OCI-LY1 (cell line): ENCODE measurements around the gene COA8.

Experiments used
- H2AFZ ChIP-seq: fragments of 200-600 bp; sonication (generic), shearing (Covaris generic); 2 replicates; pipeline ENCODE4 v1.6.0; 2014; ENCODE audit warnings: antibody characterized with exemption, mild to moderate bottlenecking, low read length
- H3F3A ChIP-seq: fragments of 200-600 bp; sonication (generic), shearing (Covaris generic); 2 replicates; pipeline ENCODE4 v1.6.0; 2014; ENCODE audit warnings: mild to moderate bottlenecking, antibody characterized with exemption, low read length, moderate library complexity; ENCODE audit not compliant: insufficient read depth
- H3K27ac ChIP-seq: fragments of 200-600 bp; sonication (generic); 2 replicates; pipeline ENCODE4 v1.5.1; 2014; ENCODE audit warnings: low read length, mixed run types, mild to moderate bottlenecking, low read depth; ENCODE audit not compliant: poor library complexity, severe bottlenecking
- H3K27me3 ChIP-seq: fragments of 200-600 bp; sonication (generic); 2 replicates; pipeline ENCODE4 v1.6.0; 2014; ENCODE audit warnings: antibody characterized with exemption, mild to moderate bottlenecking, low read length, moderate library complexity; ENCODE audit not compliant: insufficient read depth
- H3K36me3 ChIP-seq: fragments of 200-600 bp; sonication (generic); 2 replicates; pipeline ENCODE4 v1.6.1; 2014; ENCODE audit warnings: mild to moderate bottlenecking, antibody characterized with exemption, low read length, moderate library complexity, mixed read lengths; ENCODE audit not compliant: insufficient read depth
- H3K4me1 ChIP-seq: fragments of 200-600 bp; sonication (generic); 2 replicates; pipeline ENCODE4 v1.5.1; 2014; ENCODE audit warnings: mild to moderate bottlenecking, low read length, moderate library complexity; ENCODE audit not compliant: insufficient read depth, severe bottlenecking
- H3K4me2 ChIP-seq: fragments of 200-600 bp; sonication (generic), shearing (Covaris generic); 2 replicates; pipeline ENCODE4 v1.6.1; 2014; ENCODE audit warnings: low read length
- H3K4me3 ChIP-seq: fragments of 200-600 bp; sonication (generic); 2 replicates; pipeline ENCODE4 v1.5.1; 2014; ENCODE audit warnings: low read length, low read depth, mild to moderate bottlenecking, mixed read lengths; ENCODE audit not compliant: poor library complexity, severe bottlenecking
- H3K79me2 ChIP-seq: fragments of 200-600 bp; shearing (Covaris generic); 2 replicates; pipeline ENCODE4 v1.6.1; 2016; ENCODE audit warnings: mixed run types, low read length, mixed read lengths; ENCODE audit not compliant: insufficient read depth
- H3K9ac ChIP-seq: fragments of 200-600 bp; sonication (generic), shearing (Covaris generic); 2 replicates; pipeline ENCODE4 v1.6.1; 2014; ENCODE audit warnings: mild to moderate bottlenecking, low read length, mixed read lengths
- H3K9me2 ChIP-seq: fragments of 200-600 bp; sonication (generic), shearing (Covaris generic); 2 replicates; pipeline ENCODE4 v1.6.1; 2014; ENCODE audit warnings: low read depth, mild to moderate bottlenecking, low read length, mixed read lengths
- H3K9me3 ChIP-seq: fragments of 200-600 bp; shearing (Covaris generic); 2 replicates; pipeline ENCODE4 v1.6.1; 2014; ENCODE audit warnings: low read length, mixed read lengths
- H4K20me1 ChIP-seq: fragments of 200-600 bp; sonication (generic), shearing (Covaris generic); 2 replicates; pipeline ENCODE4 v1.6.0; 2016; ENCODE audit warnings: mild to moderate bottlenecking, low read length; ENCODE audit not compliant: insufficient read depth
- EZH2 ChIP-seq: fragments of 200-600 bp; sonication (generic), shearing (Covaris generic); IDR thresholded peaks from 2 replicates; pipeline ENCODE4 v1.8.0; 2017; ENCODE audit warnings: borderline replicate concordance, mixed run types, mild to moderate bottlenecking, antibody characterized with exemption, low read length, moderate library complexity, mixed read lengths
- TF ChIP-seq, protein P1 (sequence below): fragments of 200-600 bp; sonication (generic), shearing (Covaris generic); IDR thresholded peaks from 2 replicates; pipeline ENCODE4 v1.5.1; 2017; ENCODE audit warnings: mild to moderate bottlenecking, antibody characterized with exemption, low read length, moderate library complexity, mixed read lengths

Gene COA8

DNA sequence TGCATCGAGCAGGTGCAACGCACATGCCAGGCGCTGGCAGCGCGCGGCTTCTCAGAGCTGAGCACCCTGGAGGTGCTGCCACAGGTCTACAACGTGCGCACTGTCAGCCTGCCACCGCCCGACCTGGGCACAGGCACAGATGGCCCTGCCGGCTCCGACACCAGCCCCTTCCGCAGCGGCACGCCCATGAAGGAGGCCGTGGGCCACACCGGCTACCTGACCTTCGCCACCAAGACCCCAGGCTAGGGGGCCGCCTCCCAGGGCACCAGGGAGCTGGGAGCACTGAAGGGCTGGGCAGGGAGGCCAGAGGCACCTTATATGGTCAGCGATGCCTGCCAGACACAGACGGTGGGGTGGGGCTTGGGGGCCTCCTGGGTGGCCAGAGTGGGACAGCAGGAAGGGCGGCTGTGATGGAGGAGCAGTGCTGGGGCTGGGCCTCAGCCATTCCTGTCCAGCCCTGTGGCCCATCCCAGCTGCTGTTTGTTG is 28.1 kb upstream of the COA8 start:
- no peaks in the 10 kb centered on the region for H3F3A ChIP-seq

DNA sequence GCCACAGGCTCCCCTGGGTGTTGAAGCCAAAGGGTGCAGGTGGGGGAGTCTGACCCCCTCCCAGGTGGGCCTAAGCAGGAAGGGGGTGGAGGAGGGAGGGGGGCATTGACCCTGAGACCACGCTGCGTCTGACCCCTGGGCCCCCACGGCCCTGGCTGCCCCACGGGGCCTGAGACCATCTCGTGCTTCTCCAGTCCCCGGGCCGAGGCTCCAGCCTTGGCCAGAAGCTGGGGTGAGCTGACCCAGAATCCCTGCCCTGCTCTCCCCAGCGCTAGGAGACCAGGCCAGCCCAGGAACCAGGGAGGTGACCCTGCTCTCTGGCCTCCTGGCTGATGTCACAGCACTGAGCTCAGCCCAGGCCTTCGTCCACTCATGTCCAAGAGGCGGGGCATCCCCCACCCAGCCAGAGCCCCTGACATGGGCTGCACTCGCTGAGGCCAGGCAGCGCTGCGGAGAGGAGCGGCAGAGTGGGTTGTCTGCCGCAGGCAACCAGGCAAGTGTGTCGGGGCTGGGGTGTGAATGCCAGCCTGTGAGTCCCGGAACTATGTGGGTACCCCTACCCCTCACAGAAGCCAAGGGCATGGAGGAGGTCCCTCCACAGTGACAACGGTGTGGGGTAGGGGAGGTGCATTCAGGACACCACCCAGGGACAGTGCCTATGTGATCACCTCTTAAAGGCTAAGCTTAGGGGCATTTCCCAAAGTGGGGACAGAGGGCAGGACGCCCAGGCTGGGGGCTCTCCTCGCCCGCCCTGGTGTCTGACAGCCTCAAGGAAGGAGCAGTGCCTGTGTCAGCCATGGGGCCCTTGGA is 27.5 kb upstream of the COA8 start:
- TF ChIP-seq, protein P1, sequence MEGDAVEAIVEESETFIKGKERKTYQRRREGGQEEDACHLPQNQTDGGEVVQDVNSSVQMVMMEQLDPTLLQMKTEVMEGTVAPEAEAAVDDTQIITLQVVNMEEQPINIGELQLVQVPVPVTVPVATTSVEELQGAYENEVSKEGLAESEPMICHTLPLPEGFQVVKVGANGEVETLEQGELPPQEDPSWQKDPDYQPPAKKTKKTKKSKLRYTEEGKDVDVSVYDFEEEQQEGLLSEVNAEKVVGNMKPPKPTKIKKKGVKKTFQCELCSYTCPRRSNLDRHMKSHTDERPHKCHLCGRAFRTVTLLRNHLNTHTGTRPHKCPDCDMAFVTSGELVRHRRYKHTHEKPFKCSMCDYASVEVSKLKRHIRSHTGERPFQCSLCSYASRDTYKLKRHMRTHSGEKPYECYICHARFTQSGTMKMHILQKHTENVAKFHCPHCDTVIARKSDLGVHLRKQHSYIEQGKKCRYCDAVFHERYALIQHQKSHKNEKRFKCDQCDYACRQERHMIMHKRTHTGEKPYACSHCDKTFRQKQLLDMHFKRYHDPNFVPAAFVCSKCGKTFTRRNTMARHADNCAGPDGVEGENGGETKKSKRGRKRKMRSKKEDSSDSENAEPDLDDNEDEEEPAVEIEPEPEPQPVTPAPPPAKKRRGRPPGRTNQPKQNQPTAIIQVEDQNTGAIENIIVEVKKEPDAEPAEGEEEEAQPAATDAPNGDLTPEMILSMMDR, result no peak
- Histone ChIP-seq H3F3A (no peaks in the 10 kb centered on the region), H3K9ac (no peak overlapping the region), H3K9me2 (no peaks in the 10 kb centered on the region), H3K79me2 (peaks cover 2% of the 10 kb centered on the region; the same call in 1 of the 2 replicates), H3K36me3 (peaks cover 26% of the 10 kb centered on the region; the same call in 1 of the 2 replicates), H3K27me3 (0 out of 2 replicates have a peak, but pooled peaks cover 6% of the 10 kb centered on the region), H3K27ac (no peak overlapping the region), H3K4me3 (no peak overlapping the region), H2AFZ (no peak overlapping the region), H3K9me3 (no peaks in the 10 kb centered on the region), H4K20me1 (no peaks in the 10 kb centered on the region), H3K4me2 (no peak overlapping the region), H3K4me1 (peaks cover 6% of the 10 kb centered on the region)

More for the DNA sequence above, 28.1 kb upstream of the COA8 start:
- Histone ChIP-seq H3K36me3 (peaks cover 27% of the 10 kb centered on the region; the same call in 1 of the 2 replicates), H3K27ac (no peak overlapping the region), H3K9me3 (no peaks in the 10 kb centered on the region), H4K20me1 (no peaks in the 10 kb centered on the region), H3K27me3 (0 out of 2 replicates have a peak, but pooled peaks cover 6% of the 10 kb centered on the region), H2AFZ (no peak overlapping the region), H3K4me2 (no peak overlapping the region), H3K79me2 (peaks cover 3% of the 10 kb centered on the region; the same call in 1 of the 2 replicates), H3K4me3 (no peak overlapping the region), H3K4me1 (peaks cover 13% of the 10 kb centered on the region), H3K9ac (no peak overlapping the region), H3K9me2 (no peaks in the 10 kb centered on the region)
- TF ChIP-seq, protein P1, result no peak
- no peak for TF ChIP-seq EZH2

DNA sequence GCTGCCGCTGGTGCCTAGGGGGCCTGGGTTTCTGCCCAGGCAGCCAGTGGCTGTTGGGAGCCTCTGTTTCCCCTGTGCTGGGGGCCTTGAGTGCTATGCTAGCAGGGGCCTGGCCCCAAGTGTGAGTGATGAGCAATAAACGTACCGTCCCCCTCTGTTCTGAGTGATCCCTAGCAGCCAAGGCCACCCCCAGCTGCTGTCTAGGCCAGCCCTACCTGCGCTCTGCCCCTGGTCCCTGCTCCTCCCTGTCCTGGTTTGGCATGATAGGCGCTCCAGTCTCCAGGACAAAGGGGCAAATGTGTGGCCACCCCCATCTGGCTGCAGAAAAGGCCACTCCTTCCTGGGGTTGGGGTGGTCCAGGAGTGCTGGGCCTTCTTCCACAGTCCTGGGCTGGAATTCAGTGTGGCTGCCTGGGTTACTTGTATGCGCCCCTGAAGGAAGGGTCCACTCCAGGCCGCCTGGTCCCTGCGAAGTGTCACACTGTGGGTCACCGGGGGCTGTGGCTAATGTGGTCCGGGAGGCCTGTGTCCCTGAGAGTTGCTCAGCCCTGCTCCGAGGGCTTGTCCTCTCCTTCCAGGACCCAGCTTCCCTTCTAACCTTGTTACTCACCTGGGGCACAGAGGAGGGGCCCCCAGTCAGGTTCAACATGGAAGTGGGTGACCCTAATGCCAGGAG is 26.7 kb upstream of the COA8 start:
- Histone ChIP-seq H2AFZ (no peak overlapping the region), H3K4me3 (no peak overlapping the region), H3K27me3 (0 out of 2 replicates have a peak, but pooled peaks cover 6% of the 10 kb centered on the region), H3K9ac (no peak overlapping the region), H3K36me3 (peaks cover 21% of the 10 kb centered on the region; the same call in 1 of the 2 replicates), H3K4me2 (no peak overlapping the region), H3K4me1 (no peaks in the 10 kb centered on the region), H3K27ac (no peak overlapping the region), H3K9me3 (no peaks in the 10 kb centered on the region), H3F3A (no peaks in the 10 kb centered on the region), H3K9me2 (no peaks in the 10 kb centered on the region), H3K79me2 (no peaks in the 10 kb centered on the region), H4K20me1 (no peaks in the 10 kb centered on the region)
- TF ChIP-seq EZH2, result no peak
- TF ChIP-seq, protein P1, result no peak
